GM23248 (cell line): Measurements from ENCODE around the gene LTBR. TPM values are rescaled to one million over a fixed set of nuclear protein-coding genes. Genes with fewer than 3 reads are reported as not detected.
"Not testable (repeated sequence)": the region's sequence is repeated elsewhere in the genome, so short reads cannot be mapped to it uniquely, and the experiment has no call there.

ENCODE experiments used
- DNase-seq: peaks from one replicate; pipeline ENCODE4 v3.0.0-alpha.2; 2015
- H2AFZ ChIP-seq: fragments of 200-600 bp; sonication (generic); 2 replicates; pipeline ENCODE4 v1.6.1; 2016; ENCODE audit warnings: antibody characterized with exemption
- H3F3A ChIP-seq: fragments of 200-600 bp; sonication (generic); 2 replicates; pipeline ENCODE4 v1.6.1; 2016; ENCODE audit warnings: mild to moderate bottlenecking, antibody characterized with exemption, mixed run types; ENCODE audit not compliant: insufficient read depth
- H3K27ac ChIP-seq: fragments of 200-600 bp; sonication (generic); 2 replicates; pipeline ENCODE4 v1.5.1; 2016; ENCODE audit warnings: mild to moderate bottlenecking
- H3K27me3 ChIP-seq: fragments of 200-600 bp; sonication (generic); replicated peaks from 2 replicates; pipeline ENCODE4 v1.6.1; 2016; ENCODE audit warnings: mild to moderate bottlenecking; ENCODE audit not compliant: insufficient read depth
- H3K36me3 ChIP-seq: fragments of 200-600 bp; sonication (generic); 2 replicates; pipeline ENCODE4 v1.6.1; 2016; ENCODE audit warnings: low read depth, mild to moderate bottlenecking
- H3K4me1 ChIP-seq: fragments of 200-600 bp; sonication (generic); 2 replicates; pipeline ENCODE4 v1.6.1; 2016; ENCODE audit warnings: mild to moderate bottlenecking; ENCODE audit not compliant: insufficient read depth
- H3K4me2 ChIP-seq: fragments of 200-600 bp; sonication (generic); one replicate; pipeline ENCODE4 v1.6.1; 2016; ENCODE audit warnings: mild to moderate bottlenecking; ENCODE audit not compliant: unreplicated experiment
- H3K4me3 ChIP-seq: fragments of 200-600 bp; sonication (generic); 2 replicates; pipeline ENCODE4 v1.5.1; 2016; ENCODE audit warnings: mild to moderate bottlenecking
- H3K79me2 ChIP-seq: fragments of 200-600 bp; sonication (generic); 2 replicates; pipeline ENCODE4 v1.6.1; 2016; ENCODE audit warnings: mild to moderate bottlenecking; ENCODE audit not compliant: insufficient read depth
- H3K9ac ChIP-seq: fragments of 200-600 bp; sonication (generic); 2 replicates; pipeline ENCODE4 v1.6.1; 2016; ENCODE audit warnings: mild to moderate bottlenecking
- H3K9me2 ChIP-seq: fragments of 200-600 bp; sonication (generic); 2 replicates; pipeline ENCODE4 v1.6.1; 2016; ENCODE audit warnings: mixed run types, mild to moderate bottlenecking, moderate library complexity; ENCODE audit not compliant: insufficient read depth
- H3K9me3 ChIP-seq: fragments of 200-600 bp; sonication (generic); one replicate; pipeline ENCODE4 v1.6.1; 2017; ENCODE audit warnings: low read depth
- H4K20me1 ChIP-seq: fragments of 200-600 bp; sonication (generic); 2 replicates; pipeline ENCODE4 v1.6.0; 2016; ENCODE audit not compliant: insufficient read depth
- EZH2 ChIP-seq: fragments of 200-600 bp; sonication (generic); IDR thresholded peaks from 2 replicates; pipeline ENCODE4 v1.6.1; 2018; ENCODE audit warnings: antibody characterized with exemption, mild to moderate bottlenecking; ENCODE audit not compliant: insufficient read depth, poor library complexity, severe bottlenecking
- EZH2phosphoT487 ChIP-seq: fragments of 200-600 bp; sonication (generic); IDR thresholded peaks from 2 replicates; pipeline ENCODE4 v1.6.1; 2018; ENCODE audit warnings: antibody characterized with exemption, moderate library complexity, mild to moderate bottlenecking, low read depth; ENCODE audit not compliant: insufficient read depth
- WGBS, 2 experiments: methylation state at CpG; one replicate each; pipeline ENCODE4 v1.1.6; 2015 to 2017; ENCODE audit warnings: low lambda C conversion rate in 2 of 2, low coverage in 1 of 2; ENCODE audit errors: missing lambda C conversion rate in 2 of 2; 5-methylcytosine and 5-hydroxymethylcytosine counted together
- in situ Hi-C: fragments of 300-500 bp; cut with MboI; formaldehyde crosslinking; loops from 2 replicates; pipeline ENCODE4 v1.15.0; 2020
- polyA plus RNA-seq: library from polyadenylated mRNA; unstranded; fragments of >200 nt; fragmentation: Nextera tagmentation; extraction: Ambion mirVana; gene quantifications from 2 replicates; pipeline ENCODE4 v1.2.1, GENCODE V29; 2016
- total RNA-seq: library from RNA; depleted of rRNA; stranded (reverse); fragments of >200 nt; shearing (Covaris generic); gene quantifications from 2 replicates; pipeline ENCODE4 v1.2.3, GENCODE V29; 2014

Gene LTBR
- total and polyA plus RNA-seq, 2 experiments from 2014 or later: 113 to 147 TPM

DNA sequence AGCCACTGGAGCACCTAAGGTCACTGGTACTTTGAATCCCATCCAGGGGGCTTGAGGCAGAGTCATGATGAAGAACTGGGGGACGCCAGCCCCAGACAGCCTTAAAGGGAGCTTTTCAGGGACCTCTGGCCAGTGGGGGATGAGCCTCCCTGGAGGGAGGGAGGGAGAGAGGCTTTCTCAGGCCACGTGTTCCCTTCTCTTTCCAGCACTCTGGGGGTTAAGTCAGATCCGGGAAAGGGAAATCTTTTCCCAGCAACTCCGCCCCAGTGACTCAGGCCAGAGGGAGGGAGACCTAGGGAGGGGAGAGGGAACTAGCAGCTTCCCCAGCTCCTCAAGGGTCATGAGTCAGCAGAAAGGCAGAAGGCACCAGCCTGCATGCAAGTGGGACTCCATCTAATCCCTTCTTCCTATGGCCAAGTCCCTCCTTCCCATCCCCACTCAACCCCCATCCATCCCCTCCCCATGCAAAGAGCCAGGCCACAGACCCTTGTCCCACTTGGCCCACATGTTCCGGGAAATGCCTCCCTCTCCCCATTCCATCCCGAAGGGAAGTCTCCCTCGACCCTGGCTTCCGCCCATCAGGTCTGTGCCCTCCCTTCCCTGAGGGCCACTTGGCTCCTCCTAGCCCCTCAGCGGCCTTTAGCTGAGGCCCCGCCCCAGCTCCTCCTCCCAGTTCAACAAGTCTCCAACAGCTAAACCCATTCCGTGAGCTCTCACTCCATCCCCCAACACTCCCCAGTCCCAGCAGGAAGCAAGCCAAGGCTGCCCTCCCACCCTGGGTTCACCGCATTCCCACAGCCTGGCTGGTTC lies 47.7 kb upstream of the LTBR start:
- Histone ChIP-seq H3K4me3 (peak overlapping the region; percentile 98), H3F3A (peaks cover 83% of the 10 kb centered on the region), H3K79me2 (peaks cover 80% of the 10 kb centered on the region), H3K4me1 (peaks cover 71% of the 10 kb centered on the region), H3K4me2 (peak overlapping the region; percentile 99), H3K36me3 (peaks cover 19% of the 10 kb centered on the region), H3K9me2 (no peaks in the 10 kb centered on the region), H3K9ac (peak overlapping the region; percentile 99), H4K20me1 (peaks cover 8% of the 10 kb centered on the region; the same call in 1 of the 2 replicates), H2AFZ (no peak overlapping the region), H3K27me3 (no peaks in the 10 kb centered on the region), H3K27ac (peak overlapping the region; percentile 100), H3K9me3 (no peaks in the 10 kb centered on the region)
- in situ Hi-C loops: no loop called here
- WGBS, 2 experiments: 0 to 1% methylated on average over 9 to 12 of the region's 12 CpGs
- peak; percentile 100 for DNase-seq
- no peak for TF ChIP-seq EZH2phosphoT487
- no peak for TF ChIP-seq EZH2

GRCh38 chr12:6336889-6337853 lies 46.8 kb upstream of the LTBR start:
- TF ChIP-seq EZH2phosphoT487 (no peak), EZH2 (no peak)
- Histone ChIP-seq H3K79me2 (peaks cover 81% of the 10 kb centered on the region), H3K4me2 (peak overlapping the region; percentile 97), H3K9ac (peak overlapping the region; percentile 99), H2AFZ (no peak overlapping the region), H3K27me3 (no peaks in the 10 kb centered on the region), H4K20me1 (peaks cover 5% of the 10 kb centered on the region; the same call in 1 of the 2 replicates), H3K9me3 (no peaks in the 10 kb centered on the region), H3K4me1 (peaks cover 67% of the 10 kb centered on the region), H3K9me2 (no peaks in the 10 kb centered on the region), H3K4me3 (peak overlapping the region; percentile 98), H3F3A (peaks cover 75% of the 10 kb centered on the region), H3K27ac (peak overlapping the region; percentile 100), H3K36me3 (peaks cover 13% of the 10 kb centered on the region; the same call in 1 of the 2 replicates)
- peak; percentile 54 for DNase-seq
- in situ Hi-C loops: no loop called here
- WGBS, 2 experiments: 20 to 32% methylated on average over 15 of the region's 15 CpGs

- WGBS, 2 experiments: 35 to 40% methylated on average over 12 of the region's 12 CpGs
- Histone ChIP-seq H3K27me3 (no peaks in the 10 kb centered on the region), H3K9me3 (no peaks in the 10 kb centered on the region), H3K9me2 (no peaks in the 10 kb centered on the region), H2AFZ (no peak overlapping the region), H3K27ac (peak overlapping the region; percentile 100), H3K4me2 (peak overlapping the region; percentile 97), H4K20me1 (peaks cover 5% of the 10 kb centered on the region; the same call in 1 of the 2 replicates), H3K4me3 (peak overlapping the region; percentile 98), H3F3A (peaks cover 72% of the 10 kb centered on the region), H3K9ac (peak overlapping the region; percentile 99), H3K79me2 (peaks cover 85% of the 10 kb centered on the region), H3K4me1 (peaks cover 63% of the 10 kb centered on the region), H3K36me3 (peaks cover 6% of the 10 kb centered on the region; the same call in 1 of the 2 replicates)
- peak; percentile 64 for DNase-seq
- no peak for TF ChIP-seq EZH2phosphoT487
- no peak for TF ChIP-seq EZH2
- in situ Hi-C loops: no loop called here
Measured at GRCh38 chr12:6337958-6338433, 46.0 kb upstream of the LTBR start.

- peak overlapping the region; percentile 100 for H3K27ac ChIP-seq
- H4K20me1 ChIP-seq, H3K9me2 ChIP-seq, in situ Hi-C loops, H3K27me3 ChIP-seq, H3K9me3 ChIP-seq, H2AFZ ChIP-seq, H3K36me3 ChIP-seq, DNase-seq: not testable (repeated sequence)
- H3K9ac ChIP-seq: peak overlapping the region; percentile 99
- peaks cover 58% of the 10 kb centered on the region for H3K4me1 ChIP-seq
- 42 to 50% methylated on average over 8 of the region's 8 CpGs for WGBS, 2 experiments
- H3K79me2 ChIP-seq: peaks cover 84% of the 10 kb centered on the region
- H3K4me3 ChIP-seq: peak overlapping the region; percentile 98
- peak overlapping the region; percentile 97 for H3K4me2 ChIP-seq
- peaks cover 67% of the 10 kb centered on the region for H3F3A ChIP-seq
Measured at GRCh38 chr12:6338536-6338935, 45.4 kb upstream of the LTBR start.
